Hepatocyte (in vitro differentiated cells): Measurements from ENCODE around the gene ANK2. TPM values are rescaled to one million over a fixed set of nuclear protein-coding genes. Genes with fewer than 3 reads are reported as not detected.
A peak's percentile ranks its signal among the peaks of the same experiment; 100 is the strongest.

Source experiments
- DNase-seq: peaks from one replicate; pipeline ENCODE4 v3.0.0-alpha.2; 2016; ENCODE audit warnings: low spot score
- H2AFZ ChIP-seq: fragments of 200-600 bp; sonication (generic); 2 replicates; pipeline ENCODE4 v1.6.0; 2016; ENCODE audit warnings: antibody characterized with exemption, mild to moderate bottlenecking
- H3K27ac ChIP-seq: fragments of 200-600 bp; sonication (generic); 2 replicates; pipeline ENCODE4 v1.5.1; 2016; ENCODE audit warnings: mild to moderate bottlenecking
- H3K27me3 ChIP-seq: fragments of 200-600 bp; sonication (generic); 2 replicates; pipeline ENCODE4 v1.6.1; 2016
- H3K36me3 ChIP-seq: fragments of 200-600 bp; sonication (generic); replicated peaks from 2 replicates; pipeline ENCODE4 v1.5.1; 2016; ENCODE audit warnings: low read depth; ENCODE audit not compliant: insufficient read depth
- H3K4me1 ChIP-seq: fragments of 200-600 bp; sonication (generic); 2 replicates; pipeline ENCODE4 v1.5.1; 2016; ENCODE audit warnings: mild to moderate bottlenecking, moderate library complexity; ENCODE audit not compliant: insufficient read depth
- H3K4me2 ChIP-seq: fragments of 200-600 bp; sonication (generic); 2 replicates; pipeline ENCODE4 v1.6.0; 2016
- H3K4me3 ChIP-seq: fragments of 200-600 bp; sonication (generic); 2 replicates; pipeline ENCODE4 v1.5.1; 2016; ENCODE audit warnings: mild to moderate bottlenecking
- H3K79me2 ChIP-seq: fragments of 200-600 bp; sonication (generic); 2 replicates; pipeline ENCODE4 v1.6.0; 2017; ENCODE audit warnings: mild to moderate bottlenecking
- H3K9me2 ChIP-seq: fragments of 200-600 bp; sonication (generic); replicated peaks from 2 replicates; pipeline ENCODE4 v1.6.0; 2017; ENCODE audit warnings: mild to moderate bottlenecking; ENCODE audit not compliant: insufficient read depth
- H3K9me3 ChIP-seq: fragments of 200-600 bp; sonication (generic); 2 replicates; pipeline ENCODE4 v1.5.1; 2016; ENCODE audit warnings: low read depth, mild to moderate bottlenecking
- H4K20me1 ChIP-seq: fragments of 200-600 bp; sonication (generic); 2 replicates; pipeline ENCODE4 v1.6.0; 2016; ENCODE audit warnings: mild to moderate bottlenecking; ENCODE audit not compliant: insufficient read depth, poor library complexity, severe bottlenecking
- CTCF ChIP-seq: fragments of 200-600 bp; sonication (generic); IDR thresholded peaks from 2 replicates; pipeline ENCODE4 v1.5.1; 2016; ENCODE audit warnings: antibody characterized with exemption, mild to moderate bottlenecking; ENCODE audit not compliant: poor library complexity
- EZH2 ChIP-seq: fragments of 200-600 bp; sonication (generic); IDR thresholded peaks from 2 replicates; pipeline ENCODE4 v1.6.1; 2016; ENCODE audit warnings: antibody characterized with exemption, mild to moderate bottlenecking, borderline replicate concordance
- EZH2phosphoT487 ChIP-seq: fragments of 200-600 bp; sonication (generic); IDR thresholded peaks from one replicate; pipeline ENCODE4 v1.6.1; 2018; ENCODE audit warnings: antibody characterized with exemption, mild to moderate bottlenecking, low read depth, moderate library complexity; ENCODE audit not compliant: unreplicated experiment, severe bottlenecking
- WGBS: methylation state at CpG from one replicate; pipeline ENCODE4 v1.1.6; 2016; ENCODE audit warnings: low lambda C conversion rate; ENCODE audit errors: missing lambda C conversion rate; 5-methylcytosine and 5-hydroxymethylcytosine counted together
- polyA plus RNA-seq: library from polyadenylated mRNA; unstranded; fragments of >200 nt; fragmentation: Nextera tagmentation; extraction: Ambion mirVana; gene quantifications from 2 replicates; pipeline ENCODE4 v1.2.1, GENCODE V29; 2016
- total RNA-seq: library from RNA; depleted of rRNA; stranded (reverse); fragments of >200 nt; gene quantifications from 2 replicates; pipeline ENCODE4 v1.2.3, GENCODE V29; 2014

ANK2 gene
- total and polyA plus RNA-seq, 2 experiments from 2014 or later, result 3.6 to 17.5 TPM

GRCh38 chr4:113173793-113174264 is 124.4 kb downstream of the ANK2 start:
- Histone ChIP-seq H3K4me1 (peaks cover 14% of the 10 kb centered on the region), H3K9me3 (no peaks in the 10 kb centered on the region), H3K27me3 (no peaks in the 10 kb centered on the region), H3K36me3 (no peaks in the 10 kb centered on the region), H3K4me2 (no peak overlapping the region), H3K4me3 (no peak overlapping the region), H4K20me1 (no peaks in the 10 kb centered on the region), H2AFZ (no peak overlapping the region), H3K79me2 (no peaks in the 10 kb centered on the region), H3K27ac (no peak overlapping the region), H3K9me2 (no peaks in the 10 kb centered on the region)
- no peak for TF ChIP-seq EZH2phosphoT487
- no peak for TF ChIP-seq CTCF
- no peak for TF ChIP-seq EZH2
- no peak for DNase-seq
- WGBS, result 85% methylated on average over 3 of the region's 3 CpGs

- Histone ChIP-seq H3K9me3 (no peaks in the 10 kb centered on the region), H3K4me1 (no peaks in the 10 kb centered on the region), H3K27ac (no peak overlapping the region), H3K36me3 (no peaks in the 10 kb centered on the region), H2AFZ (no peak overlapping the region), H4K20me1 (no peaks in the 10 kb centered on the region), H3K27me3 (no peaks in the 10 kb centered on the region), H3K9me2 (no peaks in the 10 kb centered on the region), H3K79me2 (no peaks in the 10 kb centered on the region), H3K4me2 (no peak overlapping the region), H3K4me3 (no peak overlapping the region)
- TF ChIP-seq CTCF (no peak), EZH2phosphoT487 (no peak), EZH2 (no peak)
- WGBS, result 81% methylated on average over 1 of the region's 1 CpG
- DNase-seq, result no peak
These were observed 129.6 kb downstream of the ANK2 start for GRCh38 chr4:113179091-113179490.

- 77% methylated on average over 2 of the region's 2 CpGs for WGBS
- Histone ChIP-seq H3K27ac (no peak overlapping the region), H3K4me1 (no peaks in the 10 kb centered on the region), H2AFZ (no peak overlapping the region), H4K20me1 (no peaks in the 10 kb centered on the region), H3K9me2 (no peaks in the 10 kb centered on the region), H3K4me3 (no peak overlapping the region), H3K79me2 (no peaks in the 10 kb centered on the region), H3K36me3 (no peaks in the 10 kb centered on the region), H3K4me2 (no peak overlapping the region), H3K9me3 (no peaks in the 10 kb centered on the region), H3K27me3 (no peaks in the 10 kb centered on the region)
- TF ChIP-seq CTCF, result no peak
- TF ChIP-seq EZH2phosphoT487, result no peak
- TF ChIP-seq EZH2, result no peak
- DNase-seq, result no peak
These were observed 130.5 kb downstream of the ANK2 start for GRCh38 chr4:113179996-113180395.

- no peaks in the 10 kb centered on the region for H3K79me2 ChIP-seq
- DNase-seq, result peak; percentile 30
- no peaks in the 10 kb centered on the region for H3K9me3 ChIP-seq
- no peak overlapping the region for H3K4me2 ChIP-seq
- no peaks in the 10 kb centered on the region for H3K4me1 ChIP-seq
- no peak for TF ChIP-seq EZH2phosphoT487
- TF ChIP-seq CTCF, result no peak
- TF ChIP-seq EZH2, result no peak
- H4K20me1 ChIP-seq, result no peaks in the 10 kb centered on the region
- no peak overlapping the region for H2AFZ ChIP-seq
- no peak overlapping the region for H3K4me3 ChIP-seq
- no peaks in the 10 kb centered on the region for H3K36me3 ChIP-seq
- no peaks in the 10 kb centered on the region for H3K27me3 ChIP-seq
- H3K9me2 ChIP-seq, result no peaks in the 10 kb centered on the region
- WGBS, result 68% methylated on average over 11 of the region's 11 CpGs
- no peak overlapping the region for H3K27ac ChIP-seq
These were observed 132.0 kb downstream of the ANK2 start for GRCh38 chr4:113181289-113182007.
